NCI-H526 (cell line): ENCODE measurements around the gene MAGED4.
"Not testable (repeated sequence)": the region's sequence is repeated elsewhere in the genome, so short reads cannot be mapped to it uniquely, and the experiment has no call there.

Experiments
- DNase-seq, 2 experiments: peaks; one replicate each; lab custom pipeline; 2025; lab: John Stamatoyannopoulos, UW

Gene MAGED4

GRCh38 chrX:52184440-52185077 is at the start of gene MAGED4:
Gene MAGED4 (plus strand): TSS chrX:52184888. CDS start chrX:52185923, 1,035 bp downstream.
- not testable (repeated sequence) for DNase-seq

GRCh38 chrX:52138830-52139544 is 45.7 kb upstream of the MAGED4 start:
- no peak for DNase-seq

- DNase-seq = no peak
Measured at GRCh38 chrX:52139545-52139895, 45.2 kb upstream of the MAGED4 start.

GRCh38 chrX:52140020-52140419 is 44.7 kb upstream of the MAGED4 start:
- no peak for DNase-seq

GRCh38 chrX:52150667-52151066 is 34.0 kb upstream of the MAGED4 start:
- DNase-seq = not testable (repeated sequence)

- DNase-seq = not testable (repeated sequence)
Measured at GRCh38 chrX:52160140-52160539, 24.5 kb upstream of the MAGED4 start.

- DNase-seq = no peak
Measured at GRCh38 chrX:52166840-52167239, 17.8 kb upstream of the MAGED4 start.

GRCh38 chrX:52171055-52171454 is 13.6 kb upstream of the MAGED4 start:
- DNase-seq = not testable (repeated sequence)

- not testable (repeated sequence) for DNase-seq
Measured at GRCh38 chrX:52185078-52185453, 378 bp downstream of the MAGED4 start.

GRCh38 chrX:52211405-52211804 is 26.7 kb downstream of the MAGED4 start:
- not testable (repeated sequence) for DNase-seq

GRCh38 chrX:52213276-52213675 is 28.6 kb downstream of the MAGED4 start:
- DNase-seq = no peak

GRCh38 chrX:52216541-52216940 is 31.9 kb downstream of the MAGED4 start:
- no peak for DNase-seq

- no peak for DNase-seq
Measured at GRCh38 chrX:52217494-52218160, 32.9 kb downstream of the MAGED4 start.

- DNase-seq = no peak
Measured at GRCh38 chrX:52220936-52221335, 36.2 kb downstream of the MAGED4 start.
